Retinal pigment epithelial cell (primary cell): Measurements from ENCODE around the gene ATP6V1G3.

Experiments
- DNase-seq: peaks from one replicate; pipeline ENCODE4 v3.0.0-alpha.2; 2010; ENCODE audit warnings: low read depth
- H3K4me3 ChIP-seq: 2 replicates; pipeline ENCODE4 v1.5.1; 2011; ENCODE audit warnings: mild to moderate bottlenecking, low read length, control low read depth, moderate library complexity
- TF ChIP-seq, protein P1 (sequence below): conservative IDR thresholded peaks from 2 replicates; pipeline ENCODE4 v1.5.1; 2011; ENCODE audit warnings: low read depth, low read length, control low read depth, inconsistent platforms

Gene ATP6V1G3

DNA sequence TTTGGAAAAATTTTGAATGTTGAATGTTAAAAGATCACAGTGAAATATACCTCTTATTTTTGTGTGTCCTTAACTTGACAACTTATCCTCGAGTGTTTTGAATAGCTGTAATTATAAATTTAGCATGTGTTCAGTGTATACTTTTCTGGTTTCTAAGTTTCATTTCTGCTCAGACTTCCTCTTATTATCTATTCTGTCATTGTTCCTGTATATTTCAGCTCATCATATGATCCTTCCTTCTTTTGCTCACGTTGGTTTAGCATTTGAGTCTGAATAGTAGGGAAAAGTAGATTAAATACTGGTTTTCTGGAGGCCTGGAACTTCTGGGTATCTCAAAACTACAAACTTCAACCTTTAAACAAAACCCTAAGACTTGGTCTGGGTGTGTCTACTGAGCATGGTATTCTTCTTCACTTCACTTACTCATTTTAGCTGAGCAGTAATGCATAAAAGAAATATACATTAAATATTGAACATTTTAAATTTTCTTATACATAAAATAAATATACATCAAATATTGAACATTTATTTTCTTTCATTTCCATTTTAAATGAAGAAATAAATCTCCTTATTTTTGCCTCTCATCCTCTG is 3.3 kb upstream of the ATP6V1G3 start:
- DNase-seq: no peak
- TF ChIP-seq, protein P1, sequence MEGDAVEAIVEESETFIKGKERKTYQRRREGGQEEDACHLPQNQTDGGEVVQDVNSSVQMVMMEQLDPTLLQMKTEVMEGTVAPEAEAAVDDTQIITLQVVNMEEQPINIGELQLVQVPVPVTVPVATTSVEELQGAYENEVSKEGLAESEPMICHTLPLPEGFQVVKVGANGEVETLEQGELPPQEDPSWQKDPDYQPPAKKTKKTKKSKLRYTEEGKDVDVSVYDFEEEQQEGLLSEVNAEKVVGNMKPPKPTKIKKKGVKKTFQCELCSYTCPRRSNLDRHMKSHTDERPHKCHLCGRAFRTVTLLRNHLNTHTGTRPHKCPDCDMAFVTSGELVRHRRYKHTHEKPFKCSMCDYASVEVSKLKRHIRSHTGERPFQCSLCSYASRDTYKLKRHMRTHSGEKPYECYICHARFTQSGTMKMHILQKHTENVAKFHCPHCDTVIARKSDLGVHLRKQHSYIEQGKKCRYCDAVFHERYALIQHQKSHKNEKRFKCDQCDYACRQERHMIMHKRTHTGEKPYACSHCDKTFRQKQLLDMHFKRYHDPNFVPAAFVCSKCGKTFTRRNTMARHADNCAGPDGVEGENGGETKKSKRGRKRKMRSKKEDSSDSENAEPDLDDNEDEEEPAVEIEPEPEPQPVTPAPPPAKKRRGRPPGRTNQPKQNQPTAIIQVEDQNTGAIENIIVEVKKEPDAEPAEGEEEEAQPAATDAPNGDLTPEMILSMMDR: no peak

DNA sequence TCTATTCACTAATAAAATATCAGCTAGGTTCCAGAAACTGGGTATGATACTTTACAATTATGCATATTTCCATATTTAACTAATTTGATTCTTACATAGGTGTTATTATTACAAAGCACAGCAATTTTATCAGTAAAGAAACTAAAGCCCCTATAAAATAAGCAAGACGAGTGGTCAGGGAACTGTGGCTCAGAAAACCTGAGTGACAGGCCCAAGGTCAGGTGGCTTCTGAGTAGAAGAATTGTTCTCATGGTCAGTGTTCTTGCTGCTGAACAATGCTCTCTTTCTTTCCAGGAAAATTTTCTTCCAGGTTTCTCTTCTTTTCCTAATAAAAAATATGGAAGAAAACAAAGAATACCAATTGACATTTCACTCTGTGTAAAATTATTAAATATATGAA is 2.2 kb upstream of the ATP6V1G3 start:
- TF ChIP-seq, protein P1: no peak
- no peak overlapping the region for H3K4me3 ChIP-seq
- no peak for DNase-seq

More for the DNA sequence above, 3.3 kb upstream of the ATP6V1G3 start:
- no peak overlapping the region for H3K4me3 ChIP-seq

DNA sequence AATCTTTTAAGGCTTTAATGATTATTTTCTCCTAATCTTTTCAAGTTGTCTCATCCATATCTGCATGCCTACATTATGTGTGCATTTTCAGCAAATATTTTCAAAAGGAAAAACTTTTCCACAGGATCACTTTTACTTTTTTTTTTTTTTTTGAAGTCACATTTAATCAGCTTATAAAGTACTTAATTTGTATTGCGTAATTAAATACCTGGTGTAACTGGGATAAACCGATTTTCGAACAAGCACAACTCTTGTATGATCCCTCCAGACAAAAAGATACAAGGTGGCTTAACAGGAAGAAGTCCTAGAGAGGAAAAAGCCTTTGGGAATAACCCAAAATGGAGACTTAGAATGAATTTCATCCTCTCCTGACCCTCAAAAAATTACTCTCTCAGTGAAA is 1.3 kb upstream of the ATP6V1G3 start:
- DNase-seq: no peak
- H3K4me3 ChIP-seq: no peak overlapping the region
- TF ChIP-seq, protein P1: no peak

DNA sequence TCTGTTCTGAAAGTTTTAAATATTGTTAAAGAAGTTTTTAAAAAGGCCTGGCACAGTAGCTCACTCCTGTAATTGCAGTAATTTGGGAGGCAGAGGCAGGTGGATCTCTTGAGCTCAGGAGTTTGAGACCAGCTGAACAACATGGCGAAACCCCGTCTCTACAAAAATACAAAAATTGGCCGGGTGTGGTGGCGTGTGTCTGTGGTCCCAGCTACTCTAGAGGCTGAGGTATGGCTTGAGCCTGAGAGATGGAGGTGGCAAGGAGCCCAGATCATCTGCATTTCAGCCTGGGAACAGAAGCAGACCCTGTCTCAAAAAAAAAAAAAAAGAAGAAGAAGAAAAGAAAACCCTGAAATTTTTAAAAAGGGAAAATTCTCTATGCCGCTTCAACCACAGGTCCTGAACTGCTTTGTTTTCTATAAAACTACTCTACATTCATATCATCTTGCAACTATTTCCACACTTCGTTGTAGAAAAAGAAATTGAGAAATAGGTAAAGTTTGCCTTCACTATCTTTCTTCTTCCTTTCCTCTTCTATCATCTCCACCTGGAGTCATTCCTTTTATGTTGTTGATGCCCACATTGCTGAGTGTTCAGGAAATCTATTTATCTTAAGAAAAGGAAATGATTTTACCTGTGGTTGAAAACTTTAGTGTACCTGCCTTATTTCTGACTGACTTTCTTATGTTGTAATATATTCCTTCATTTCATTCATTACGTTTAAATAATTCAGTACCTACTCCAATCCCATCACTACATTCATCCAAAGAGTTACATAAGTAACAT is 1.7 kb downstream of the ATP6V1G3 start:
- DNase-seq: no peak
- TF ChIP-seq, protein P1: no peak
- no peak overlapping the region for H3K4me3 ChIP-seq

DNA sequence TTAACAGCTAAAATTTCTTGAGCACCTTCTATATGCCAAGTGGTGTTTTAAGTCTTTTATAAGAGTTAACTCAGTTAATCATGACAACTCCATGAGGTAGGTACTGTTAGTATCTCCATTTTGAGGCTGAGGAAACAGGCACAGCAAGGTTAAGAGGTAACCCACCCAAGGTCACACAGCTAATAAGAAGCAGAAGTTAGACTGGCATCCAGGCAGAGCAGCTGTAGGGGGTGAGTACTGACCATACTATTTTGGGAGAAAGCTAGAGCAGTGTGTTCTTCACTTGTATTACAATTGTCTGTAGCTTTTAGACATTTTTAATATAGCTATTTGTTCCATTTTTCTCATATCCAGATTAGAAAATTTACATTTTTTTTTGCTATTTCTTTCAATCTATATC is 4.8 kb downstream of the ATP6V1G3 start:
- TF ChIP-seq, protein P1: no peak
- no peak for DNase-seq
- H3K4me3 ChIP-seq: no peak overlapping the region

DNA sequence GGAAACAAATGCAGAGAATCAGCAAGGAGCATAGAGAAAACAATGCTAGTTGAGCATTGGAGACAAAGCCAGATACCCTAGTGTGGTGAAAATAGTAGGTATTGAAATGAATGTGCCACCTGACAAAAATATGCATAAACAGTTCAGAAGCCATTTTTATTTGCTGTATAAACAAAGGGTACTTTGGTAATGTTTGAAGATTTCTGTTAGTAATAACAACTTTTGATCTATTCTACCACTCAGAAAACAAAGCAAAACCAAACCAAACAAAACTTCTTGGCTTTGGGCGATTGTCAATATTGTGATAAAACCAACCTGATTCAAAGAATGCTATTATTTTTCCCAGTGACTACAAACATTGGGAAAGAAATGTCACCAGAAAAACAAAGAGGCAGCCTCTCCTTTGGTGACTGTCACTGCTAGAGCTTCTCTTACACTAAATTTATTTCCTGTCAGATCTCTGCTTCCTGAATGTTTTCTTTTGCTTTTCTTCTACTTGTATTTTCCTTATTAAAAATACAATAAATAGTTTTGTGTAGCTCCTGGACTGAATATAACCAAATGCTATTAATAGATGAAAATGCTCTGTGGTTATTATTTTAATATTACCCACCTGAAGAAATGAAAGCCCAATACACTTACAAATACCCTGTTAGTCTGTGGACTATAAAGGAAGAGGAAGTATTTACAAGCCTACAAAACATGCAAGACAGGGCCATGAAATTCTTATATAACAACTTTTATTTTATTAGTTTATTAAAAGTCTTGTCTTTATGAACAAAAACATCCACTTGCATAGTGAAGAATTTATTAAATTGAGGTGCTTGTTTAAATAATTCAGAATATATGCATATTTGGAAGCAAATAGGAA is 5.7 kb downstream of the ATP6V1G3 start:
- no peak for DNase-seq
- H3K4me3 ChIP-seq: no peak overlapping the region
- TF ChIP-seq, protein P1: no peak
